HTR-8/SVneo (cell line): ENCODE measurements around the gene CDC14B.
A peak's percentile ranks its signal among the peaks of the same experiment; 100 is the strongest.
"Not testable (repeated sequence)": the region's sequence is repeated elsewhere in the genome, so short reads cannot be mapped to it uniquely, and the experiment has no call there.

ENCODE experiments used
- DNase-seq: peaks from one replicate; pipeline ENCODE4 v3.0.0; 2011; ENCODE audit warnings: low spot score, mixed read lengths; ENCODE audit not compliant: insufficient read length
- FAIRE-seq: peaks from 2 replicates; lab custom pipeline; 2011; peaks lifted over from hg19 to GRCh38; lab: Jason Lieb, UNC

CDC14B gene

GRCh38 chr9:96599298-96599697, 20.3 kb downstream of the CDC14B start:
- no peak for DNase-seq
- FAIRE-seq = no peak

- DNase-seq (no peak), FAIRE-seq (no peak)
These were observed 23.0 kb downstream of the CDC14B start for GRCh38 chr9:96596601-96597111.

DNA sequence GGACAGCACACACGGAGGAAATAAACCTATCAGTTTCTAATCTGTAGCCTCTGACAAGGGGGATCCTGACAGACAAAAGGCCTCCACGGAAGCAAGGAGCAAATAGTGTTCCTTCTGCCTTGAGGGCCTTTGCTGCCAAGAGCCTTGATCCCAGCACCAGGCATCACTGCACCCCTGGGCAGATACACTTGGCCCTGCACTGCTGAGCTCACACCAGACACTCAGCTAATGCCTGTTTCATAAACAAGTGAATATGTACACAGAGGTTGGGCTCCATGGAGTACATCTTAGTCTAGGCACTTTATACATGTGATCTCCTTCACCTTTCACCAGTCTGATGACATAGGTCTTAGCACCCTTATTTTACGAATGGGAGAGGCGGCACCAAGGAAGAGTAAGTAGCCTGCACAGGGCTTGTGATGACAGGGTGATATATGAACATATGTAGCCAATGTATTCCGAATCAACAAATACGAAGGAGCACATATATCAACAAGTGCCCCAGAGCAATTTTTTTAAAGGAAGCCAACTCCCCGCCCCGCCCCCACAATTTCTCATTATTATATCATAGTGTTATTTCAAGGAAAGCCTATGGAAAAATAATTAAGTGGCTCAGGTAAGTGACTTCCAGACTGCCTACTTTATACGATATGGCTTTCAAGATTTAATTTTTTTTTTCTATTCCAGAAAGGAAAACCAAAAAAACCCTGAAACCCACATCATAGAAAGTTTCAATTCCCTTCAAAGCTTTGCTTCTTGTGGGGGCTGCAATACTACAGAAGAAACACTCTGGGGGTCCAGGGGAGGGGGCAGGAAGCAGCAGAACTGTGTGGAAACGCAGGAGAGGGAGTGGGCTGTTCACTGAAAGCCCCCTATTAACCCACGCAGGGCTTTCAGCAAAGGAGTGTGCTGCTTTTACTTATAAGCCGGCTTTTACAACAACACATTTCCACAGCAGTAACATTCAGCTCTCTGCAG, 32.0 kb downstream of the CDC14B start:
- DNase-seq = no peak
- no peak for FAIRE-seq

DNA sequence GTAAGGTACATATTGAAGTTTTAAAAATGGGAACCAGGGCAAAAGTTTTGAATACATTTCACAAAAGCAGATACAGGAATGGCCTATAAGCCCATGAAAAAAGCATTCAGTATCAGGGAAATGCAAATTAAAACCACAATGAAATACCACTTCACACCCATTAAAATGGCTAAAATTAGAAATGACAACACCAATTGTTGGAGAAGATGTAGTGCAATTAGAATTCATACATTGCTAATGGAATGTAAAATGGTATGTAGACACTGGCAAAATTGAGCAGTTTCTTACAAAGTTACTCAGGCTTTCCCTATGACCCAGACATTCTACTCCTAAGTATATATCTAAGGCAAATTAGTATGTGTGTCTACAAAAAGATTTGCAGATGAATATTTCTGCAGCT, 34.2 kb downstream of the CDC14B start:
- FAIRE-seq (no peak), DNase-seq (no peak)

DNA sequence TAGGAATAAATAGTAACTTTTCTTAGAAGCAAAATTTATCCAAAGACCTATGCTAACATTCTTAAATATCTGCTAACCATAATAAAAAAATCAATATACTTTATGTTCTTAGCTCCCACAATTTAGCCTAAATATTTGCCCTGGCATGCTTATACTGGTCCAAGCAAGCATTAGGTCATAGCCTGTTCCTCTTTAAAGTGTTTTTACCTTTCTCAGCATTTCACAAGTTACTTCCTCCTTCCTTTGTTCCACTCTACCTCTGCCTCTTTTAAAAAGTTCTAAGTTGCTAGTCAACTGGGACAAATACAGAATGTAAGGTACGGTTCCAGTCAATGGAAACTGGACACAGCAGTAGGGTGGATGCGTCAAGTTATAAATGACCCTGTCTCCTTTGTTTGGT, 37.4 kb downstream of the CDC14B start:
- not testable (repeated sequence) for FAIRE-seq, DNase-seq

- DNase-seq (no peak), FAIRE-seq (no peak)
These were observed 37.9 kb downstream of the CDC14B start for GRCh38 chr9:96581786-96582185.

GRCh38 chr9:96581301-96581700, 38.3 kb downstream of the CDC14B start:
- DNase-seq (no peak), FAIRE-seq (no peak)

DNA sequence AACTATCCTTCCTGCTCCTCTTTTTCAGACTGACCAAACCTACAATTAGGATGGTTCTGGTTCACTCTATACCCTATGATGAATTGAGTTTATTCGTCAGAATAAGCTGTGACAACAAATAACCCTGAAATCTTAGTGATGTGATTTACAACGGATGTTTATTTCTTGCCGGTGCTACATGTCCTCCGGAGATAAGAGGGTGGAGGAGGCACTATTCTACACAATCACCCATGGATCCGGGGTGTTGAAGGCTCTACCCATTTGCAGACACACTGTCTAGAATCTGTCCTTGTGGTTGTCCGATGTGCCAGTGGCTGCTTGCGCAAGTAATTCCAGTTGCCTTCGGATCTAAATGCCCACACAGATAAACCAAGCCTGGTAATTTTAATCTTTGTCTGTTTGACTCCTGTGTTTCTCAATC, 44.7 kb downstream of the CDC14B start:
- FAIRE-seq (no peak), DNase-seq (no peak)

DNA sequence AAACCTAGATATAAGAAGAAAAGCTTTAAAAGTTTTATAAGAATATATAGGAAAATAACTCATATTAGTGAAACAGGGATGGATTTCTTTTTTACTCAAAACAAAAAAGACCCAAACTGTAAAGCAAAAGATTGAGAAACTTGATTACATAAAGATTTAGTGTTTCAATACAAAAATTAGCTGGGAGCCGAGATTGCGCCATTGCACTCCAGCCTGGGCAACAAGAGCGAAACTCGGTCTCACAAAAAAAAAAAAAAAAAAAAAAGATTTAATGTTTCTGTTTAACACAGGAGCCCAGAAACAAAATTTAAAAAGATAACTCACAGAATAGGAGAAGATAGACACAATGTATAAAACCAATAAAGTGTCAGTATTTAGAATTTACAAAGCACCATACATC, 45.2 kb downstream of the CDC14B start:
- FAIRE-seq (no peak), DNase-seq (no peak)

- FAIRE-seq (no peak), DNase-seq (peak; percentile 40)
These were observed 52.4 kb downstream of the CDC14B start for GRCh38 chr9:96567203-96567700.

GRCh38 chr9:96566498-96567202, 53.0 kb downstream of the CDC14B start:
- no peak for FAIRE-seq

DNA sequence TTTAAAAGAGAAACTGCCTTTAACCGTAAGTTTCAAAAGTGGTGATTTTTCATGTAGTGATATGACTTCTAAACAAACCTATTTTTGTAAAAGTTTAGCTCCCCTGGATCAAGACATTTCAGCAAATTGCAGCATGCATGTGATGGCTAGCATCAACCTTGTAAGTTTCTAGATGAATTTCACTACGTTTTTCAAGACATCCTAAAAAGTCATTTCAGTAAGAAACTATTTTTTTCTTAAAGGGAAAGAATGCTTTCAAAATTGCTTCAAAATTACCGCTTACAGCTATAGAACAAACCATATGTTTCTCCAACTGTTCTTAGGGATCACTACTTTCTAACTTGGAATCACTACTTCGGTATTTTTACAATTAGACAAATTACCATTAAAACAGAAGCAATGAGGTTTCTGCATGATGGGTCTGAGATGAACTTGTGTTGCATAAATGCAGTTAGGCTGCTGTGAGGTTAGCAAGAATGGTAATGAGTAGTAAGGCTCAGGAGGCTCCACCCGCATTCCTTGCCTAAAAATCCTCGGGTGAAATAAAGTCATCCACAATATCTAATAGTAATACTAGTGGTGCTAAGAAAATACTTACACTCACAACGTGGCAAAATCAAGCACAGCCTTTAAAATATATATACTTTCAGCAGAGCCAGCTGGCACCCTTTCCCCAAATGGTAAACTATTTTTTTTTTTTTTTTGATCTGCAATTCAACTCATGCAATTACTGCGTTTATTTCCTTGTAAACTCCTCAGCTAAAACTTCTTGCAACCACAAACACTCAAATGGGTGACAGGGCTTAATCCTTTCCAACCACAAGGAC, 53.8 kb downstream of the CDC14B start:
- FAIRE-seq (no peak), DNase-seq (peak; percentile 18)

More at GRCh38 chr9:96566498-96567202, 53.0 kb downstream of the CDC14B start:
- peak; percentile 56 for DNase-seq

DNA sequence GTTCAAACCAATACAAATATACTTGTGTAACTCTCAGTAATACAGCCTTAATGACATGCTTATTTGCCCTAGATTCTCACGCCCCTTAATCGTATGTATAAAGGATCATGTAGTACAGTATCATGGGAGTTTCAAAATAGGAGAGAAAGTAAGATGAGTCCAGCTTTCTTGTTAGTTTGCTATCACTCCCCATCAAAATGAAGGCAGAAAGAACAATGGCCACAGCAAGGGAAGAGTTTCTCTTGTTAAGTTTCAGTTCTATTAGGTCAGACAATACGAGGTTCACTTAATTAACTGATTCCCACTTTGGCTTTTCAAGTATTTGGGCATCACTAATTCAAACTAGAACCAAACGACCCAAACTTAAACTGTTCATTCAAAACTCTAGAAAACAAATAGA, 55.4 kb downstream of the CDC14B start:
- DNase-seq (no peak), FAIRE-seq (no peak)

DNA sequence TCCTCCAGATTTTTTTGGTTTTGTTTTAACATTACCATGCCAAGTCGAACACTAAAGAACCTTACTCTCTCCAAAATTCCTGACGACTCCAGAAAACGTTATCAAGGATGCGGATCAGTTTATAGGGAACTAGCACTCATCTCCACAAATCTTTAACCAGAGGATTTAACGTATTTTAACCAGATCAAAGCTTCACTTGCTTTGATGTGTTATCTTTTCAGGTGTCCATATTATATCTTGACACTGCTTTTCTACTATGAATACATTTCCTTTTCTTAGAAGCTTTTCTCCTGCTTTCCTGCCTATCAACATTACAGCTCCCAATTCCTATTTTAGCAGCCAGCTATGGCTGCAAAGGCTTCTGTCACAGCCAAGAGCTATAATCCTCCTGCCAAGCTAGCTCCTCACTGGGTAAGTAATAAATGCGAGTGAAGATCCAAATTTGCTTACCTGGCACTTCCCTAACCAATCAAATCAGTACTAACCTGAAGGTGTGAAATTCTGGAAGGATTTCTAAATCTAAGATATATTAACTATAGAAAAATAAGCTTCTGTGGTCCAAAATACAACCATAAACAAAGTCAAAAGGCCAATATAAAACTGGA, 60.2 kb downstream of the CDC14B start:
- FAIRE-seq = no peak
- DNase-seq = no peak

DNA sequence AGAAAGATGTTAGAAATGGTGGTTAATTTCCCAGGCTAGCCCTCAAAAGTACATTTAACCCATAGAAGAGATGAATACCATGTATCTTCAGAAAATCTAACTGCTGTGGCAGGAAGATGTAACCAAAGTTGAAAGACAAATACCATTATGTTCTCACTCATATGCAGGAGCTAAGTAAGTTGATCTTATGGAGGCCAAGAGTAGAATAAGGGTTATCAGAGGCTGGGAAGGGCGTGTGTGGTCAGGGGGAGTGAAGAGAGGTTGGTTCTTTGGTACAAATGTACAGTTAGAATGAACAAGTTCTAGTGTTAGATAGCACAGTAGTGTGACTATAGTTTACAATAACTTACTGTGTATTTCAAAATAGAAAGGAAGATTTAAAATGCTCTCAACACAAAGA, 61.7 kb downstream of the CDC14B start:
- DNase-seq (no peak), FAIRE-seq (no peak)

GRCh38 chr9:96556701-96557461, 62.8 kb downstream of the CDC14B start:
- no peak for DNase-seq
- no peak for FAIRE-seq

DNA sequence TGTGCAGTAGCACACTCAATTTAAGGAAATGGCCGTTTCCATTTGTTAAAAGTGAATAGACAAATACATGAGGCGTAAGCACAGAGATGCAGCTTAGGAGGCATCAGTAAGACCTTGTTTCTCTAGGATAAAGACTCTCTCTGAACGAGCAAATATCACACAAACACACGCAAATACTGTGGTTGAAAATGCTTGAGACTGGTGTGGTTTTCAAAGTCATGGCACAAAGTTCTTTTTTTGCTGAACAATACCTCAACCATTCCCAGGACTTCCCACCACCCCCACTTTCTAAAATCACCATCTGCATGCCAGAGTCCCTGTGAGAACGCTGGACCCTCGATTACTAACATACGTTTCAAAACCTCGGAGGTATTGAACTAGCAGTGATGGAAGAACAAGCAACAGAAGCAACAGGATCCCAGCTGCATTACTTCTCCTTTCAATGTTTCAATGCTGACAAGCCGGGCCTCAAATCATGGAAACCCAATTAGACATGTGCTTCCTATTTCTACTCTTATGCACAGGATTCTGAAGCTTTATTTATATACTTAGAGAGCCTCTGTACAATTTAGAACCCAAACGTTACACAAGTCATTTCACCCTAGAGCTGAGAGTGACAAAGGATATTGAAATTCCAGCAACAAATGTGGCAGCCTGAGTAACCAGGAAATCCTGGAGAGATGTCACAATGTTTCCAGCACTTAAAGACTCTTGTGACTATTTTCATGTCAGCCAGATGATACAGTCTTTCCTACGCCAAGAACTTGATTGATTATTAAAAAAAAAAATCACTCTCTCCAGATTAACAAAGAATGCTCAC, 63.9 kb downstream of the CDC14B start:
- DNase-seq (no peak), FAIRE-seq (no peak)
